Caco-2 (cell line): ENCODE results near the gene FANCC. TPM values are rescaled to one million over a fixed set of nuclear protein-coding genes. Genes with fewer than 3 reads are reported as not detected.

Experiments
- BruUV-seq: library from RNA; stranded (reverse); fragments of 400-500 nt; replicated peaks from 2 replicates; lab custom pipeline; 2021; lab: Mats Ljungman, UMichigan
- CTCF ChIA-PET: fragments of 300-600 bp; sonication (Branson Sonifier 250); formaldehyde crosslinking; loops from one replicate; lab custom pipeline; 2022; ENCODE audit warnings: antibody characterized with exemption; lab: Charles Lee
- POLR2A ChIA-PET: fragments of 300-600 bp; sonication (Branson Sonifier 250); formaldehyde crosslinking; loops from one replicate; lab custom pipeline; 2022; ENCODE audit warnings: antibody characterized with exemption; lab: Charles Lee
- DNase-seq, 2 experiments: peaks; one replicate each; pipeline versions ENCODE4 v3.0.0 to v3.0.0-alpha.2; 2020 to 2022
- H3K27me3 ChIP-seq: replicated peaks from 2 replicates; pipeline ENCODE4 v1.6.0; 2011; ENCODE audit warnings: low read length; ENCODE audit not compliant: control insufficient read depth, insufficient read depth
- H3K36me3 ChIP-seq: 2 replicates; pipeline ENCODE4 v1.5.1; 2011; ENCODE audit warnings: low read length; ENCODE audit not compliant: control insufficient read depth, insufficient read depth
- H3K4me1 ChIP-seq: fragments of 250-450 bp; sonication (Bioruptor Pico); 2 replicates; pipeline ENCODE4 v1.5.1; 2020; ENCODE audit warnings: mild to moderate bottlenecking
- H3K4me3 ChIP-seq: 2 replicates; pipeline ENCODE4 v1.5.1; 2011; ENCODE audit warnings: low read depth, mild to moderate bottlenecking, control low read depth, low read length
- H3K9me3 ChIP-seq: fragments of 250-450 bp; sonication (Bioruptor Pico); 2 replicates; pipeline ENCODE4 v1.5.1; 2020; ENCODE audit warnings: mild to moderate bottlenecking, moderate library complexity
- H3K27ac Mint-ChIP-seq: one replicate; pipeline ENCODE4 v1.8.0; 2022; ENCODE audit warnings: mixed read lengths; ENCODE audit not compliant: unreplicated experiment
- H3K27me3 Mint-ChIP-seq: one replicate; pipeline ENCODE4 v1.8.0; 2022; ENCODE audit warnings: mixed read lengths; ENCODE audit not compliant: insufficient read depth, unreplicated experiment
- H3K36me3 Mint-ChIP-seq: one replicate; pipeline ENCODE4 v1.8.0; 2022; ENCODE audit warnings: mild to moderate bottlenecking, mixed read lengths; ENCODE audit not compliant: insufficient read depth, unreplicated experiment
- H3K4me1 Mint-ChIP-seq: one replicate; pipeline ENCODE4 v1.8.0; 2022; ENCODE audit warnings: low read depth, mixed read lengths; ENCODE audit not compliant: unreplicated experiment
- H3K4me3 Mint-ChIP-seq: one replicate; pipeline ENCODE4 v1.8.0; 2022; ENCODE audit warnings: mild to moderate bottlenecking, moderate library complexity, mixed read lengths; ENCODE audit not compliant: unreplicated experiment
- H3K9me3 Mint-ChIP-seq: one replicate; pipeline ENCODE4 v1.8.0; 2022; ENCODE audit warnings: mixed read lengths; ENCODE audit not compliant: unreplicated experiment
- intact Hi-C: fragments of 100-400 bp; cut with micrococcal nuclease; formaldehyde crosslinking; loops from one replicate; pipeline ENCODE4 v1.10.0; 2022; ENCODE audit not compliant: unreplicated experiment
- total RNA-seq: library from RNA; stranded (reverse); gene quantifications from 2 replicates; pipeline ENCODE4 v1.2.3, GENCODE V29; 2022
- TF ChIP-seq, protein P1 (sequence below), 2 experiments: fragments of 200-600 bp in 1 of 2; IDR thresholded peaks; 1 replicate in 1 of 2; 2 replicates in 1 of 2; pipeline versions ENCODE4 v1.5.1 to v1.8.0; 2011 to 2022; ENCODE audit warnings: antibody characterized with exemption in 1 of 2, control low read depth in 1 of 2, inconsistent platforms in 1 of 2, low read depth in 1 of 2, low read length in 1 of 2, mild to moderate bottlenecking in 1 of 2, moderate library complexity in 1 of 2; ENCODE audit not compliant: insufficient read depth in 1 of 2, severe bottlenecking in 1 of 2, unreplicated experiment in 1 of 2

FANCC gene
- total RNA-seq, 1 experiment from 2014 or later = 29.2 TPM

- Histone ChIP-seq H3K27me3 (no peaks in the 10 kb centered on the region), H3K9me3 (peaks cover 45% of the 10 kb centered on the region), H3K36me3 (no peaks in the 10 kb centered on the region), H3K4me1 (peaks cover 9% of the 10 kb centered on the region), H3K4me3 (no peak overlapping the region)
- no peaks in the 10 kb centered on the region for H3K36me3 Mint-ChIP-seq
- TF ChIP-seq, protein P1, sequence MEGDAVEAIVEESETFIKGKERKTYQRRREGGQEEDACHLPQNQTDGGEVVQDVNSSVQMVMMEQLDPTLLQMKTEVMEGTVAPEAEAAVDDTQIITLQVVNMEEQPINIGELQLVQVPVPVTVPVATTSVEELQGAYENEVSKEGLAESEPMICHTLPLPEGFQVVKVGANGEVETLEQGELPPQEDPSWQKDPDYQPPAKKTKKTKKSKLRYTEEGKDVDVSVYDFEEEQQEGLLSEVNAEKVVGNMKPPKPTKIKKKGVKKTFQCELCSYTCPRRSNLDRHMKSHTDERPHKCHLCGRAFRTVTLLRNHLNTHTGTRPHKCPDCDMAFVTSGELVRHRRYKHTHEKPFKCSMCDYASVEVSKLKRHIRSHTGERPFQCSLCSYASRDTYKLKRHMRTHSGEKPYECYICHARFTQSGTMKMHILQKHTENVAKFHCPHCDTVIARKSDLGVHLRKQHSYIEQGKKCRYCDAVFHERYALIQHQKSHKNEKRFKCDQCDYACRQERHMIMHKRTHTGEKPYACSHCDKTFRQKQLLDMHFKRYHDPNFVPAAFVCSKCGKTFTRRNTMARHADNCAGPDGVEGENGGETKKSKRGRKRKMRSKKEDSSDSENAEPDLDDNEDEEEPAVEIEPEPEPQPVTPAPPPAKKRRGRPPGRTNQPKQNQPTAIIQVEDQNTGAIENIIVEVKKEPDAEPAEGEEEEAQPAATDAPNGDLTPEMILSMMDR (IDR thresholded peaks at IDR 0.05; ENCODE audit: insufficient read depth in 1 of 2, low read depth in 1 of 2, low read length in 1 of 2, severe bottlenecking in 1 of 2, unreplicated experiment in 1 of 2) = no peak
- no peak overlapping the region for H3K4me3 Mint-ChIP-seq
- CTCF ChIA-PET = no interaction called here
- H3K9me3 Mint-ChIP-seq = peaks cover 26% of the 10 kb centered on the region
- no peak overlapping the region for H3K27ac Mint-ChIP-seq
- no peaks in the 10 kb centered on the region for H3K27me3 Mint-ChIP-seq
- DNase-seq = no peak
- no peaks in the 10 kb centered on the region for H3K4me1 Mint-ChIP-seq
- POLR2A ChIA-PET = no interaction called here
- intact Hi-C loops = no loop called here
- no TSS peak for BruUV-seq
Measured at GRCh38 chr9:95327239-95327865, 9.8 kb upstream of the FANCC start.

DNA sequence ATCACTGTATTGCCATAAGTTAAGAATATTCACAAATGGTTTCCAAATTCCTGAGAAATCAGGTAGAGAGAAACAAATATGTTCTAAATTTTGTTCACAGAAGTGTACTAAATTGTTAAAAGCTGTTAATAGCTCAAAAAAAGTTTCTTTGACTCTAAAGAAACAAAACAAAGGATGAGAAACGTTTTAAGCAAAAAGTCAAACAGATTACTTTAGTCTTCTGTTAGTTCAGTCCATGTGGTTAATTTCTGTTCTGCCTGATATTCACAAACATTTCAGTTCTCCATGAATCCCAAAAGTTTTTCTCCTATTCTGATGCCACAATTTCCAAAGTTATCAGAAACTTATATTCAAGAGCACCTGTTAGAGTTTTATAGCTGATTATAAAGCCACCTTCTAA is 7.7 kb upstream of the FANCC start:
- no peaks in the 10 kb centered on the region for H3K27me3 Mint-ChIP-seq
- DNase-seq = no peak
- intact Hi-C loops = no loop called here
- TF ChIP-seq, protein P1 (IDR thresholded peaks at IDR 0.05; ENCODE audit: insufficient read depth in 1 of 2, low read depth in 1 of 2, low read length in 1 of 2, severe bottlenecking in 1 of 2, unreplicated experiment in 1 of 2) = no peak
- ChIA-PET POLR2A (no interaction called here), CTCF (no interaction called here)
- H3K9me3 Mint-ChIP-seq = peaks cover 6% of the 10 kb centered on the region
- no peak overlapping the region for H3K4me3 Mint-ChIP-seq
- H3K4me1 Mint-ChIP-seq = no peaks in the 10 kb centered on the region
- H3K27me3 ChIP-seq = no peaks in the 10 kb centered on the region
- peaks cover 45% of the 10 kb centered on the region for H3K9me3 ChIP-seq
- no peak overlapping the region for H3K27ac Mint-ChIP-seq
- no peak overlapping the region for H3K4me3 ChIP-seq
- H3K36me3 ChIP-seq = no peaks in the 10 kb centered on the region
- H3K4me1 ChIP-seq = peaks cover 9% of the 10 kb centered on the region
- BruUV-seq = no TSS peak
- no peaks in the 10 kb centered on the region for H3K36me3 Mint-ChIP-seq

- Mint-ChIP-seq H3K36me3 (peaks cover 16% of the 10 kb centered on the region), H3K4me1 (peaks cover 8% of the 10 kb centered on the region), H3K9me3 (no peaks in the 10 kb centered on the region), H3K27ac (peak overlapping the region; percentile 98), H3K27me3 (no peaks in the 10 kb centered on the region), H3K4me3 (peak overlapping the region; percentile 82)
- BruUV-seq = TSS peak; percentile 99
- Histone ChIP-seq H3K9me3 (no peaks in the 10 kb centered on the region), H3K4me1 (peaks cover 12% of the 10 kb centered on the region; the same call in 1 of the 2 replicates), H3K27me3 (no peaks in the 10 kb centered on the region), H3K36me3 (no peaks in the 10 kb centered on the region), H3K4me3 (peak overlapping the region; percentile 98)
- TF ChIP-seq, protein P1 (IDR thresholded peaks at IDR 0.05; ENCODE audit: insufficient read depth in 1 of 2, low read depth in 1 of 2, low read length in 1 of 2, severe bottlenecking in 1 of 2, unreplicated experiment in 1 of 2) = no peak
- CTCF ChIA-PET = no interaction called here
- intact Hi-C loops = loop anchor here (1.0 to 10.0 kb wide), 5 partner anchors 53 to 557 kb away; partner anchors contain the start of gene ERCC6L2
- POLR2A ChIA-PET = no interaction called here
- DNase-seq = no peak
Measured at GRCh38 chr9:95317893-95318211, 343 bp upstream of the FANCC start.
